Lower leg skin (tissue), 3 donors: ENCODE results near the gene ACSF3.

Experiments used
- POLR2A ChIP-seq, 2 donors: fragments of 450-650 bp; IDR thresholded peaks; one replicate each; pipeline ENCODE4 v1.6.1; 2016 to 2017; ENCODE audit warnings: antibody characterized with exemption in 2 of 2, mild to moderate bottlenecking in 1 of 2, moderate library complexity in 1 of 2
- TF ChIP-seq, protein P1 (sequence below), 3 donors: fragments of 450-650 bp; IDR thresholded peaks; one replicate each; pipeline ENCODE4 v1.5.1; 2016; ENCODE audit warnings: antibody characterized with exemption in 3 of 3, mild to moderate bottlenecking in 3 of 3, moderate library complexity in 2 of 3

GRCh38 chr16:89197033-89197632 is 103.5 kb downstream of the ACSF3 start:
- TF ChIP-seq POLR2A (IDR thresholded peaks at IDR 0.05), result no peak
- TF ChIP-seq, protein P1, sequence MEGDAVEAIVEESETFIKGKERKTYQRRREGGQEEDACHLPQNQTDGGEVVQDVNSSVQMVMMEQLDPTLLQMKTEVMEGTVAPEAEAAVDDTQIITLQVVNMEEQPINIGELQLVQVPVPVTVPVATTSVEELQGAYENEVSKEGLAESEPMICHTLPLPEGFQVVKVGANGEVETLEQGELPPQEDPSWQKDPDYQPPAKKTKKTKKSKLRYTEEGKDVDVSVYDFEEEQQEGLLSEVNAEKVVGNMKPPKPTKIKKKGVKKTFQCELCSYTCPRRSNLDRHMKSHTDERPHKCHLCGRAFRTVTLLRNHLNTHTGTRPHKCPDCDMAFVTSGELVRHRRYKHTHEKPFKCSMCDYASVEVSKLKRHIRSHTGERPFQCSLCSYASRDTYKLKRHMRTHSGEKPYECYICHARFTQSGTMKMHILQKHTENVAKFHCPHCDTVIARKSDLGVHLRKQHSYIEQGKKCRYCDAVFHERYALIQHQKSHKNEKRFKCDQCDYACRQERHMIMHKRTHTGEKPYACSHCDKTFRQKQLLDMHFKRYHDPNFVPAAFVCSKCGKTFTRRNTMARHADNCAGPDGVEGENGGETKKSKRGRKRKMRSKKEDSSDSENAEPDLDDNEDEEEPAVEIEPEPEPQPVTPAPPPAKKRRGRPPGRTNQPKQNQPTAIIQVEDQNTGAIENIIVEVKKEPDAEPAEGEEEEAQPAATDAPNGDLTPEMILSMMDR (IDR thresholded peaks at IDR 0.05), result no peak
